Natural killer cell (primary cell): ENCODE data around the gene TNRC6B. TPM values are rescaled to one million over a fixed set of nuclear protein-coding genes. Genes with fewer than 3 reads are reported as not detected.

ENCODE experiments used
- ATAC-seq, 3 donors: fragments of 150-1000 bp in 2 of 3; fragments of 200-7000 bp in 1 of 3; cut with Tn5 transposase; 1 replicate in 1 of 3; 2 replicates in 2 of 3; pipeline ENCODE4 v1.10.0; 2021; ENCODE audit warnings: mild to moderate bottlenecking in 2 of 3, moderate library complexity in 2 of 3
- DNase-seq, 2 donors: peaks; one replicate each; pipeline versions ENCODE4 v3.0.0 to v3.0.0-alpha.2; 2013 to 2021; ENCODE audit warnings: mixed read lengths in 1 of 2
- H3K27ac ChIP-seq: one replicate; pipeline ENCODE4 v1.5.1; 2013; ENCODE audit warnings: mild to moderate bottlenecking, low read length
- H3K27me3 ChIP-seq: one replicate; pipeline ENCODE4 v1.6.1; 2013; ENCODE audit warnings: low read length; ENCODE audit not compliant: control insufficient read depth, insufficient read depth
- H3K36me3 ChIP-seq: one replicate; pipeline ENCODE4 v1.6.1; 2013; ENCODE audit warnings: low read length; ENCODE audit not compliant: control insufficient read depth, insufficient read depth
- H3K4me1 ChIP-seq: one replicate; pipeline ENCODE4 v1.6.1; 2013; ENCODE audit warnings: low read length; ENCODE audit not compliant: control insufficient read depth, insufficient read depth
- H3K4me3 ChIP-seq: one replicate; pipeline ENCODE4 v1.5.1; 2013; ENCODE audit warnings: low read length
- H3K9me3 ChIP-seq: one replicate; pipeline ENCODE4 v1.6.1; 2013; ENCODE audit warnings: low read length; ENCODE audit not compliant: control insufficient read depth, insufficient read depth
- H3K27ac Mint-ChIP-seq, 2 donors: one replicate each; pipeline ENCODE4 v1.8.0; 2022; ENCODE audit warnings: mild to moderate bottlenecking in 2 of 2, mixed read lengths in 2 of 2, moderate library complexity in 1 of 2
- H3K27me3 Mint-ChIP-seq, 2 donors: one replicate each; pipeline ENCODE4 v1.8.0; 2022; ENCODE audit warnings: low read depth in 2 of 2, mixed read lengths in 2 of 2
- H3K36me3 Mint-ChIP-seq: one replicate; pipeline ENCODE4 v1.8.0; 2022; ENCODE audit warnings: mixed read lengths
- H3K4me1 Mint-ChIP-seq, 2 donors: one replicate each; pipeline ENCODE4 v1.8.0; 2022; ENCODE audit warnings: mixed read lengths in 2 of 2
- H3K4me3 Mint-ChIP-seq: one replicate; pipeline ENCODE4 v1.8.0; 2022; ENCODE audit warnings: mild to moderate bottlenecking, moderate library complexity, mixed read lengths
- H3K9me3 Mint-ChIP-seq, 2 donors: one replicate each; pipeline ENCODE4 v1.8.0; 2022; ENCODE audit warnings: mixed read lengths in 2 of 2
- CTCF ChIP-seq: fragments of 200-600 bp; IDR thresholded peaks from one replicate; pipeline ENCODE4 v1.8.0; 2022; ENCODE audit warnings: antibody characterized with exemption
- WGBS: methylation state at CpG from one replicate; pipeline ENCODE4 v1.1.7; 2013; ENCODE audit warnings: missing lambda C conversion rate; ENCODE audit not compliant: insufficient coverage; 5-methylcytosine and 5-hydroxymethylcytosine counted together
- intact Hi-C: fragments of 100-400 bp; cut with micrococcal nuclease; formaldehyde crosslinking; loops from one replicate; pipeline ENCODE4 v1.14.2; 2022
- total RNA-seq, 4 donors: library from RNA; stranded (reverse); fragments of 120-200 nt in 1 of 4; gene quantifications; one replicate each; pipeline versions ENCODE4 v1.2.3 to v1.2.4, GENCODE V29; 2013 to 2022

Gene TNRC6B
- total RNA-seq, 3 donors from 2014 or later (not counting 1 experiment from before 2014, with no cell fraction given), result 112 to 141 (median 138) TPM

DNA sequence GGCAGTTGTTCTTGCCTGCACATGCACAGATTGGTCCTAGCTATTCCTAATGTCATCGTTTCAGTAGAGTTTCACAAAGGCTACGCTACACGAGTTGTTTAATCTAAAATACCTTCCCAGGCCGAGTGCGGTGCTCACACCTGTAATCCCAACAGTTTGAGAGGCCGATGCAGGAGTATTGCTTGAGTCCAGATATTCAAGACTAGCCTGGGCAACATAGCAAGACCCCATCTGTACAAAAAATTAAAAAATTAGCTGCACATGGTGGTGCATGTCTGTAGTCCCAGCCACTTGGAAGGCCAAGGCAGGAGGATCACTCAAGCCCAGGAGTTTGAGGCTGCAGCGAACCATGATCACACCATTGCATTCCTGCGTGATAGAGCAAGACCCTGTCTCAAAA lies 56.2 kb downstream of the TNRC6B start:
- H3K36me3 ChIP-seq, result peaks cover 15% of the 10 kb centered on the region
- H3K27me3 ChIP-seq, result no peaks in the 10 kb centered on the region
- DNase-seq (no peak), ATAC-seq (no peak)
- Mint-ChIP-seq H3K27ac (no peak overlapping the region), H3K4me3 (no peak overlapping the region), H3K4me1 (peaks cover 49% of the 10 kb centered on the region in 2 donors), H3K36me3 (no peaks in the 10 kb centered on the region), H3K27me3 (no peaks in the 10 kb centered on the region), H3K9me3 (no peaks in the 10 kb centered on the region)
- no peaks in the 10 kb centered on the region for H3K9me3 ChIP-seq
- intact Hi-C loops, result no loop called here
- 97% methylated on average over 8 of the region's 8 CpGs for WGBS
- no peak overlapping the region for H3K27ac ChIP-seq
- H3K4me3 ChIP-seq, result no peak overlapping the region
- no peak for TF ChIP-seq CTCF
- peaks cover 20% of the 10 kb centered on the region for H3K4me1 ChIP-seq

GRCh38 chr22:40234658-40235057 lies 56.9 kb downstream of the TNRC6B start:
- no peaks in the 10 kb centered on the region for H3K27me3 Mint-ChIP-seq
- Histone ChIP-seq H3K27me3 (no peaks in the 10 kb centered on the region), H3K27ac (no peak overlapping the region), H3K9me3 (no peaks in the 10 kb centered on the region), H3K4me3 (no peak overlapping the region), H3K36me3 (peaks cover 8% of the 10 kb centered on the region), H3K4me1 (peaks cover 23% of the 10 kb centered on the region)
- intact Hi-C loops, result no loop called here
- no peak for ATAC-seq
- TF ChIP-seq CTCF, result no peak
- no peaks in the 10 kb centered on the region for H3K9me3 Mint-ChIP-seq
- peak overlapping the region in 1 of 2 donors; percentile 9 for H3K27ac Mint-ChIP-seq
- H3K36me3 Mint-ChIP-seq, result no peaks in the 10 kb centered on the region
- no peak for DNase-seq
- peaks cover 51% of the 10 kb centered on the region in 2 donors for H3K4me1 Mint-ChIP-seq
- H3K4me3 Mint-ChIP-seq, result no peak overlapping the region

GRCh38 chr22:40235308-40235707 lies 57.6 kb downstream of the TNRC6B start:
- no peak for ATAC-seq
- WGBS, result 64% methylated on average over 4 of the region's 5 CpGs
- peaks cover 55 to 56% of the 10 kb centered on the region in 2 donors for H3K4me1 Mint-ChIP-seq

More at GRCh38 chr22:40235308-40235707, 57.6 kb downstream of the TNRC6B start:
- Histone ChIP-seq H3K4me3 (no peak overlapping the region), H3K36me3 (peaks cover 7% of the 10 kb centered on the region), H3K27me3 (no peaks in the 10 kb centered on the region), H3K9me3 (no peaks in the 10 kb centered on the region), H3K4me1 (peaks cover 29% of the 10 kb centered on the region), H3K27ac (no peak overlapping the region)
- Mint-ChIP-seq H3K27ac (peak overlapping the region in 1 of 2 donors; percentile 9), H3K9me3 (no peaks in the 10 kb centered on the region), H3K4me3 (no peak overlapping the region), H3K27me3 (no peaks in the 10 kb centered on the region), H3K36me3 (no peaks in the 10 kb centered on the region)
- no peak for DNase-seq
- intact Hi-C loops, result no loop called here
- TF ChIP-seq CTCF, result no peak
